Stimulated activated CD4-positive, alpha-beta T cell treated with anti-CD3 and anti-CD28 coated beads, Interleukin-2, amount 100 ng/mL, for 48 hours (primary cell): ENCODE results near the gene ADSS2.
"Not testable (repeated sequence)": the region's sequence is repeated elsewhere in the genome, so short reads cannot be mapped to it uniquely, and the experiment has no call there.

Experiments used
- DNase-seq, 2 donors: peaks; one replicate each; pipeline ENCODE4 v3.0.0-alpha.2; 2020

ADSS2 gene

DNA sequence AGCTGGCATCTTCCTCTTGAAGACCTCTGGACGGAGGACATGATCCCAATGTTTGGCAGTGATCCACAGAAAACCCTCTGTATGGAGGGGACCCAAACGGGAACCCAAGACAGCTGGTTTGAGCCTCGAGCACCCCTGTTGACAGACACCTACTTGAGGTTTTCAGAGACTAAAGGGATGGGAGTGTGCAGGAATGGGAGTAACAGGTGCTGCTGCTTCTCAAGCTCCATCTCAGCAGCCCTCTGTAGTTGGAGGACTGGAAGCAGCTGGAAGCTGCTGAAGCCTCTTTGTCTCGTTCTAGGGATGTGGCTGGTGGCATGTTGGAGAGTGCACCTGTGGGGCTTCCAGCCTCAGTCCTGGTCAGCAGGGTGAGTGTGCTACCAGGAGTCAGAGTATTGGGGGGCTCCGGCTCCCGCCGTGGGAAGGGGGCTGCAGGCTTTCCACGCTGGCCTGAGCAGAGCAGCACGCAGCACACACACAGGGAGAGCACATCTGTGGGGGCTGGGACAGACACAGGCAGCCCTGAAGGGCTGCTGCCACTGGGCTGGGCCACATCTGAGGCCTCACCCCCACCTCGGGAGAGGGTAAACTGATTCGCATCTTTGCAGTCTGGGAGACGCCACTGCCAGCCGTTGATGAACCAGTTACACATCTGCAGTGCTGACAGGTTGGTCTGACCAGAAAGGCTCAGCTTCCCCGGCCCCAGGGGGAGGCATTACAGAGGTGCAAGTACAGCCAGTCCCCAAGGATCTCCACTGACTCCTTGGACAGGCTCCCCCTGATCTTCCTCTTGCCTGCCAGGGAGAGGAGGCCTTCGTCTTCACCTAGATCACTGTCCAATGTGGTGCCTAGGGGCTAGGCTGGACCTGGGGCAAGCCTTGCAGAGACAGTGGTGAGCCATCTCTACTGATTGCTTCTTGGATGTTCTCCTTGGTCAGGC lies 56.6 kb downstream of the ADSS2 start:
- DNase-seq: no peak

GRCh38 chr1:244394346-244394745 lies 57.4 kb downstream of the ADSS2 start:
- no peak for DNase-seq

- no peak for DNase-seq
Measured at GRCh38 chr1:244393604-244394176, 58.0 kb downstream of the ADSS2 start.

DNA sequence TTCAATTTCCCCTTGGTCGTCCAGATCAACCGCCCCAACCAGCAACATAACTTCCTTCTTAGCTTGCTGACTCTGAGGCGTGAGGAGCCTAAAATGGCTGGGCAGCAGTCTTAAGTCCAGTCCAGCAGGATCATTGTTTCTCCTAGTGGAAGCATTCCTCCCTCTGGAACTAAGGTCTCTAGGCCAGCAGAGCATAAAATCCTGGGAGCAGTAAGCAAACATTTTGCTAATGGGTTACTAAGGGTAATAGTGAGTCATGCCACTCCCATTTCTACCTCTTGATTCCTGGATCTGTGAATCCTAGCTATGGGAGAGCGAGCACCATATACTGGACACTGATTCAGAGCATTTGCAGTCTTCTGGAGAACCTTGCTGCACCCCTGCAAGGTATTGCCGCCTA lies 59.9 kb downstream of the ADSS2 start:
- no peak for DNase-seq

- DNase-seq: no peak
Measured at GRCh38 chr1:244388961-244389360, 62.7 kb downstream of the ADSS2 start.

GRCh38 chr1:244387415-244387814 lies 64.3 kb downstream of the ADSS2 start:
- no peak for DNase-seq

DNA sequence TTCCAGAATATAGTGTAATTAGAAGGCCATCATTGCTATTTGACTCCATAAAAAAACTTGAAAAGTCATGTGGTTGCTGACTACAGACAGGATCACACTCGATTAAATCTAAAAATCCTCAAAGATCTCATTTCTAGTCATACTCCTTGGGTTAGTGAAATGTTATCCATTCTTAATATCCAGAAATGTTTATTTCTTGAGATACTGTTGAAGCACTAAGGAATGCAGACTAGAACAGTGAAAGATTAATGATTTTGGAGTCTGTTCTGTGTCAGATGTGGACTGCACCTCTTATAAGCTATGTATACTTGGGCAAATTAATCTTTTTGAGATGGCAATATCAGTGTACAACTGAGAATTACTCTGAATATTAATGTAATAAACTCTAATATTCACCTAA lies 65.1 kb downstream of the ADSS2 start:
- DNase-seq: no peak

DNA sequence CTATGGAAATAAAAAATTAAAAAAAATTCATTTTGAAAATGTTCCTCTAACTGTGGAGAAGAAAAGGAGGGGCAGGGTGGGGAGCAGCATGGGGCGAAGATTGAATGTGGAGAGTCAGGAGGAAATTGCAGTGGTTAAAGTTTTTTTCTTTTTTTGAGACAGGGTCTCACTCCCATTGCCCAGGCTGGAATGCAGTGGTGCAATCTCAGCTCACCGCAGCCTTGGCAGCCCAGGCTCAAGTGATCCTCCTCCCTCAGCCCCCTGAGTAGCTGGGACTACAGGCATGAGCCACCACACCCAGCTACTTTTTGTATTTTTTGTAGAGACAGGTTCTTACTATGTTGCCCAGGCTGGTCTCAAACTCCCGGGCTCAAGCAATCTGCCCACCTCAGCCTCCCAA lies 67.6 kb downstream of the ADSS2 start:
- no peak for DNase-seq

DNA sequence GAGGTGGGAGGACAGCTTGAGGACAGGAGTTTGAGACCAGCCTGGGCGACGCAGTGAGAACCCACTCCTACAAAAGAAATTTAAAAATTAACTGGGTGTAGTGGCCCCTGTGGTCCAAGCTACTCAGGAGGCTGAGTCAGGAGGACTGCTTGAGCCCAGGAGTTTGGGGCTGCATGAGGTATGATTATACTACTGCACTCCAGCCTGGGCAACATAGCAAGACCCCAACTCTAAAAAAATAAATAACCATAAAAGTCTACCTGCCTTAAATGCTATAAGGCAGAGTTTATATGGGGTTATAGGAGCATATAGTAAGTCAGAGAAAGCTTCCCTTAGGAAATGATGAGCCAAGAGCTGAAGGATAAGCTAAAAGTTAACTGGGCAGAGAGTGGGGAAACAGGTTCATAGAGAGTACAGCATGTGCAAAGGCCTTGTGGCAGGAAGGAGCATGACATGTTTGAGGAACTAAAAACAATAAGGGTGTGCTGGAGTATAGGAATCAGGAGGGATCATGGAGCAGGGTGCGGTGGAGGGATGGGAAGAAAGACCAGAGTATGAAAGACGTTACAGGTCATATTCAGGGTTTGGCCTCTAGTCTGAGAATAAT lies 68.3 kb downstream of the ADSS2 start:
- no peak for DNase-seq

GRCh38 chr1:244381878-244382565 lies 69.7 kb downstream of the ADSS2 start:
- DNase-seq: no peak

GRCh38 chr1:244376126-244376525 lies 75.6 kb downstream of the ADSS2 start:
- no peak for DNase-seq

DNA sequence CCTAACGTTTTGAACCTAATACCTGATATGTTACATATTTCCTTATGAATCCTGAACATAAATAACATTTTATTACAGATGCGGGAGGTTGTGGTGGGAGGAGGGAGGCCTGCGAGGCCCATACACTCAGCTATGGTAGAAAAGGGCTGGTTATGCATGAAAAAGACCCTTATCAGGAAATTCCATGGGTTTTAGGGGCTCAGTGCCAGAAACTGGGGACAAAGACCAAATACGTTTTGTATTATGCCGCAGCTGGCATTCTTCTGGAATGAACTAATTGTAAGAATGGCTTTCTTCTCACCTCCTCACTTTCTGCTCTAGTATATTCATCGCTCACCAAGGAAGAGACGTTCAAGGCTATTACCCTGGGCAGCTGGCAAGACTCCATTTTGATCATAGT lies 76.7 kb downstream of the ADSS2 start:
- DNase-seq: no peak

GRCh38 chr1:244374484-244374883 lies 77.2 kb downstream of the ADSS2 start:
- DNase-seq: not testable (repeated sequence)

- DNase-seq: no peak
Measured at GRCh38 chr1:244371242-244372141, 80.2 kb downstream of the ADSS2 start.

GRCh38 chr1:244370060-244370637 lies 81.6 kb downstream of the ADSS2 start:
- DNase-seq: no peak

GRCh38 chr1:244369256-244370057 lies 82.3 kb downstream of the ADSS2 start:
- no peak for DNase-seq

GRCh38 chr1:244368279-244368678 lies 83.4 kb downstream of the ADSS2 start:
- DNase-seq: no peak

- no peak for DNase-seq
Measured at GRCh38 chr1:244367399-244368114, 84.2 kb downstream of the ADSS2 start.

GRCh38 chr1:244365809-244366208 lies 85.9 kb downstream of the ADSS2 start:
- no peak for DNase-seq

DNA sequence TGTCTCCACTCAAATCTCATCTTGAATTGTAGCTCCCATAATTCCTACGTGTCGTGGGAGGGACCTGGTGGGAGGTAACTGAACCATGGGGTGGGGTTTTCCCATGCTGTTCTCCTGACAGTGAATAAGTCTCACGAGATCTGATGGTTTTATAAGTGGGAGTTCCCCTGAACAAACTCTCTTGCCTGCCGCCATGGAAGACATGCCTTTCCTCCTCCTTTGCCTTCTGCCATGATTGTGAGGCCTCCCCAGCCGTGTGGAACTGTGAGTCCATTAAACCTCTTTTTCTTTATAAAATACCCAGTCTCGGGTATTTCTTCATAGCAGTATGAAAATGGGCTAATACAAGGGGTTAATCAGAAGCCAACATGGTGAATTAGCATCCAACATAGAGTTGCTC lies 86.4 kb downstream of the ADSS2 start:
- not testable (repeated sequence) for DNase-seq
